ENCODE data around the gene KCNJ15.

DNA sequence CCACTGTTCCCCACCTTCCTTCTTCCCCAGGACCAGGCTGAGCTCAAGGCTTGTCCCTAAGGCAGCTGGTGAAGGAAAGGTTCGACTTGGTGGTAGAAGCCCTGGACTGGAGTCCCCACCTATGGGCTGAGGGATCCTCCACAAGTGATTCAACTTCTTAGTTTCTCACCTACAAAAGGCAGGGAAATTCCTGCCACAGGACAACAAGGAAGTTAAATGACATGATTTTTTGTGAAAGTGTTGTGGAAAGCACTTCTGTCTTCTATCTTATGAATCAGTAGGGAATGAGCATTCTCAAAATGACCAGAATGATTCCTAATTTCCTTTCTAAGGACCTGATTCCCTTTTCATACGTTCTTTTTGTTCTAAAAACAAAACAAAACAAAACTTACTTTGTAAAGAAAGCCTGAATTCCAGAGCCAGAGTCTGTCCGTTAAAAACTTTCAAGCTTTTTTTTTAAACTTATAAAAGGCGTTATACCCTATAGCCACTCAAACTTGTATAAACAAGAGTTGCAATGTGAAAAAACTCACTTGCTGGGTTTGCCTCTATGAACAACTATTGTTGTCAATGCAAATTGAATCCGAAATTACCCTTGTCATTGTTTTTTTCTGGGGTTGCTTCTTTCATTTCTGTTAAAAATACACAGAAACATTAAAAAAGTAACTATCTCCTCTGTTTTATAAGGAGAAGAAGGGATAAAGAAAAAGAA, 12.2 kb downstream of the KCNJ15 start:
- TF ChIP-seq, protein P1, sequence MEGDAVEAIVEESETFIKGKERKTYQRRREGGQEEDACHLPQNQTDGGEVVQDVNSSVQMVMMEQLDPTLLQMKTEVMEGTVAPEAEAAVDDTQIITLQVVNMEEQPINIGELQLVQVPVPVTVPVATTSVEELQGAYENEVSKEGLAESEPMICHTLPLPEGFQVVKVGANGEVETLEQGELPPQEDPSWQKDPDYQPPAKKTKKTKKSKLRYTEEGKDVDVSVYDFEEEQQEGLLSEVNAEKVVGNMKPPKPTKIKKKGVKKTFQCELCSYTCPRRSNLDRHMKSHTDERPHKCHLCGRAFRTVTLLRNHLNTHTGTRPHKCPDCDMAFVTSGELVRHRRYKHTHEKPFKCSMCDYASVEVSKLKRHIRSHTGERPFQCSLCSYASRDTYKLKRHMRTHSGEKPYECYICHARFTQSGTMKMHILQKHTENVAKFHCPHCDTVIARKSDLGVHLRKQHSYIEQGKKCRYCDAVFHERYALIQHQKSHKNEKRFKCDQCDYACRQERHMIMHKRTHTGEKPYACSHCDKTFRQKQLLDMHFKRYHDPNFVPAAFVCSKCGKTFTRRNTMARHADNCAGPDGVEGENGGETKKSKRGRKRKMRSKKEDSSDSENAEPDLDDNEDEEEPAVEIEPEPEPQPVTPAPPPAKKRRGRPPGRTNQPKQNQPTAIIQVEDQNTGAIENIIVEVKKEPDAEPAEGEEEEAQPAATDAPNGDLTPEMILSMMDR (IDR thresholded peaks at IDR 0.05; ENCODE audit: insufficient read depth, low read depth, low read length), result no peak
- TF ChIP-seq EZH2 (IDR thresholded peaks at IDR 0.05; ENCODE audit: insufficient read depth, low read length), result no peak

Data from astrocyte (in vitro differentiated cells and primary cell).